GM12878 (cell line): ENCODE measurements around the gene AHCYL2. TPM values are rescaled to one million over a fixed set of nuclear protein-coding genes. Genes with fewer than 3 reads are reported as not detected.
A peak's percentile ranks its signal among the peaks of the same experiment; 100 is the strongest.

ENCODE experiments used
- CEBPB ChIP-seq, 2 experiments: fragments of 150-350 bp in 1 of 2; IDR thresholded peaks; 2 replicates each; pipeline ENCODE4 v1.6.1; 2012 to 2014; ENCODE audit warnings: low read depth in 2 of 2, low read length in 2 of 2, borderline replicate concordance in 1 of 2, inconsistent platforms in 1 of 2
- ETV6 ChIP-seq, 2 experiments: fragments of 450-650 bp in 1 of 2; IDR thresholded peaks in 1 of 2; conservative IDR thresholded peaks in 1 of 2; 2 replicates each; pipeline ENCODE4 v1.6.1; 2014; ENCODE audit warnings: antibody characterized with exemption in 1 of 2, borderline replicate concordance in 1 of 2, low read depth in 1 of 2, mild to moderate bottlenecking in 1 of 2, moderate library complexity in 1 of 2
- FOXK2 ChIP-seq: fragments of 450-650 bp; IDR thresholded peaks from 2 replicates; pipeline ENCODE4 v1.6.1; 2017; ENCODE audit warnings: mild to moderate bottlenecking, moderate library complexity
- HDAC2 ChIP-seq: fragments of 200-600 bp; sonication (generic); IDR thresholded peaks from 2 replicates; pipeline ENCODE4 v1.6.1; 2017
- IKZF2 ChIP-seq, 2 experiments: fragments of 450-650 bp; IDR thresholded peaks; 2 replicates each; pipeline ENCODE4 v1.6.1; 2017; ENCODE audit warnings: mild to moderate bottlenecking in 2 of 2, moderate library complexity in 2 of 2
- JUNB ChIP-seq: IDR thresholded peaks from 2 replicates; pipeline ENCODE4 v1.6.1; 2016; ENCODE audit warnings: antibody characterized with exemption, mild to moderate bottlenecking
- SREBF2 ChIP-seq: IDR thresholded peaks from 2 replicates; pipeline ENCODE4 v1.6.1; 2012; ENCODE audit warnings: mild to moderate bottlenecking, low read length
- TAF1 ChIP-seq: IDR thresholded peaks from 2 replicates; pipeline ENCODE4 v1.6.1; 2011; ENCODE audit warnings: mild to moderate bottlenecking, low read depth, low read length, borderline replicate concordance
- TARDBP ChIP-seq: IDR thresholded peaks from 2 replicates; pipeline ENCODE4 v1.6.1; 2016; ENCODE audit warnings: borderline replicate concordance
- TCF12 ChIP-seq: IDR thresholded peaks from 2 replicates; pipeline ENCODE4 v1.6.1; 2011; ENCODE audit warnings: low read depth, mild to moderate bottlenecking, low read length
- YY1 ChIP-seq: IDR thresholded peaks from 2 replicates; pipeline ENCODE4 v1.6.1; 2011; ENCODE audit warnings: low read depth, mild to moderate bottlenecking, low read length
- ZNF24 ChIP-seq: fragments of 450-650 bp; IDR thresholded peaks from 2 replicates; pipeline ENCODE4 v1.6.1; 2017; ENCODE audit warnings: antibody characterized with exemption, mild to moderate bottlenecking
- polyA plus RNA-seq, 11 experiments: library from polyadenylated mRNA; depleted of rRNA in 4 of 11; unstranded in 6 of 11; stranded (reverse) in 5 of 11; fragments of >200 nt; fragmentation: Nextera tagmentation in 4 of 11; fragmentation: Illumina TruSeq in 1 of 11; extraction: Ambion mirVana in 4 of 11; extraction: Trizol in 1 of 11; gene quantifications; 1 replicate in 1 of 11; 2 replicates in 10 of 11; pipeline versions ENCODE4 v1.2.1 to v1.2.3, GENCODE V29; 2011 to 2016; ENCODE audit warnings: inconsistent platforms in 2 of 11, missing spikeins in 2 of 11, low read depth in 1 of 11
- total RNA-seq, 4 experiments: library from RNA; depleted of rRNA in 3 of 4; stranded (reverse); fragments of >200 nt in 3 of 4; fragmentation: Illumina TruSeq in 1 of 4; extraction: Trizol in 1 of 4; gene quantifications; 2 replicates each; pipeline versions ENCODE4 v1.2.1 to v1.2.3, GENCODE V29; 2013 to 2021
- TF ChIP-seq, protein P1 (sequence below): IDR thresholded peaks from 2 replicates; pipeline ENCODE4 v1.6.1; 2011; ENCODE audit warnings: low read depth, low read length, improper control_type of control experiment, borderline replicate concordance
- TF ChIP-seq, protein P2 (sequence below): fragments of 450-650 bp; IDR thresholded peaks from 2 replicates; pipeline ENCODE4 v1.6.1; 2017; ENCODE audit warnings: antibody characterized with exemption, mild to moderate bottlenecking, moderate library complexity
- TF ChIP-seq, protein P3 (sequence below): fragments of 450-650 bp; IDR thresholded peaks from 2 replicates; pipeline ENCODE4 v1.6.1; 2017; ENCODE audit warnings: mild to moderate bottlenecking, low read depth, inconsistent platforms; ENCODE audit not compliant: poor library complexity, severe bottlenecking
- TF ChIP-seq, protein P4 (sequence below): IDR thresholded peaks from 2 replicates; pipeline ENCODE4 v1.6.1; 2011; ENCODE audit warnings: borderline replicate concordance, low read depth, mild to moderate bottlenecking, moderate library complexity, low read length; ENCODE audit not compliant: insufficient read depth, poor library complexity, severe bottlenecking
- TF ChIP-seq, protein P5 (sequence below), 3 experiments: IDR thresholded peaks in 2 of 3; conservative IDR thresholded peaks in 1 of 3; 2 replicates each; pipeline ENCODE4 v1.5.1; 2011; ENCODE audit warnings: low read depth in 3 of 3, low read length in 3 of 3, mild to moderate bottlenecking in 3 of 3, control low read depth in 2 of 3, moderate library complexity in 2 of 3, inconsistent platforms in 1 of 3, mixed read lengths in 1 of 3; ENCODE audit not compliant: control insufficient read depth in 2 of 3, insufficient read depth in 1 of 3; ENCODE audit errors: extremely low read depth in 1 of 3

AHCYL2 gene
- total and polyA plus RNA-seq, 10 of the 15 experiments (the other 5 are each of a cell fraction or from before 2014, with no cell fraction given) = 1.7 to 29.1 (median 5.4) TPM

DNA sequence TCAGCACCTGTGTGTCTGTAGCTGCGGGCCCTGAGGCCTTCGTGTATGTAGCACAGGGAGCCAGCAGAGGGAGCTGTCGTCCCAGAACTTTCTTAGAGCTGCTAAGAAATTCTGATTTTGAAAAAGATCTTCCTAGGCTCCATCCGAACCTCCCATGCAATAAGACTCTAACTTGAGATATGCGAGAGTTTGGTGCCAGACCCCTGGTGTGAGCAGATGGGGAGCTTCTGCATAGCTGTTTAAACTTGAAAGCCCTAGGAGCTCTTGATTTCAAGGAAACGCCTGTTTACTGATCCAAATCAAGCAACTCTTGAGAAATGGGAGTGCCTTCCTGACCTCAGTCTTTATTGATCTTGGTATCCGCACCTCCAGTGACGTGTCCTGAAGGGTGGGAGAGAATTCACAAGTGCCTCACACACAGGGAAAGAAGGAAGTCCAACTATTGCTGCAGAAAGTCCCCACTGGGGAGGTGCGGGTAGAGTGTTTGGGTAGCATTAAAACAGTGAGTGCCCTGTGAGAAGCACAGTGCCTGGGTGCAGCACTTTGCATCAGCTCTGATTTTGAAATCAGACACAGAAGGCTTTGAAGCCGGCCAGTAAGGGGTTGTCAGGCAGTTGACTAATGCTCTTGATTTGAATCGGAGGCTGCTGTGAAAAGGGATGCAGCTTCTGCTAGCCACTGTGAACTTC is 143.0 kb downstream of the AHCYL2 start (continued):
- TF ChIP-seq, protein P1, sequence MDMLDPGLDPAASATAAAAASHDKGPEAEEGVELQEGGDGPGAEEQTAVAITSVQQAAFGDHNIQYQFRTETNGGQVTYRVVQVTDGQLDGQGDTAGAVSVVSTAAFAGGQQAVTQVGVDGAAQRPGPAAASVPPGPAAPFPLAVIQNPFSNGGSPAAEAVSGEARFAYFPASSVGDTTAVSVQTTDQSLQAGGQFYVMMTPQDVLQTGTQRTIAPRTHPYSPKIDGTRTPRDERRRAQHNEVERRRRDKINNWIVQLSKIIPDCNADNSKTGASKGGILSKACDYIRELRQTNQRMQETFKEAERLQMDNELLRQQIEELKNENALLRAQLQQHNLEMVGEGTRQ = no peak
- TF ChIP-seq TCF12 (0 out of 2 replicates have a peak, but pooled peaks have one; percentile 5), IKZF2 (IDR thresholded peaks at IDR 0.05) (no peak), YY1 (peak; percentile 50; the same call in 1 of the 2 replicates), JUNB (peak; percentile 68; the same call in 1 of the 2 replicates), FOXK2 (no peak), ETV6 (conservative IDR thresholded peaks at IDR 0.05 in 1 of 2, IDR thresholded peaks at IDR 0.05 in 1 of 2; ENCODE audit: borderline replicate concordance in 1 of 2, low read depth in 1 of 2) (0 out of 4 replicates have a peak, but pooled peaks of 1 of the 2 experiments have one; percentile 25), TAF1 (peak; percentile 38; the same call in 1 of the 2 replicates), HDAC2 (no peak), ZNF24 (no peak), SREBF2 (no peak), CEBPB (IDR thresholded peaks at IDR 0.05; ENCODE audit: borderline replicate concordance in 1 of 2, low read depth in 2 of 2, low read length in 2 of 2) (no peak), TARDBP (0 out of 2 replicates have a peak, but pooled peaks have one; percentile 55)
- TF ChIP-seq, protein P2, sequence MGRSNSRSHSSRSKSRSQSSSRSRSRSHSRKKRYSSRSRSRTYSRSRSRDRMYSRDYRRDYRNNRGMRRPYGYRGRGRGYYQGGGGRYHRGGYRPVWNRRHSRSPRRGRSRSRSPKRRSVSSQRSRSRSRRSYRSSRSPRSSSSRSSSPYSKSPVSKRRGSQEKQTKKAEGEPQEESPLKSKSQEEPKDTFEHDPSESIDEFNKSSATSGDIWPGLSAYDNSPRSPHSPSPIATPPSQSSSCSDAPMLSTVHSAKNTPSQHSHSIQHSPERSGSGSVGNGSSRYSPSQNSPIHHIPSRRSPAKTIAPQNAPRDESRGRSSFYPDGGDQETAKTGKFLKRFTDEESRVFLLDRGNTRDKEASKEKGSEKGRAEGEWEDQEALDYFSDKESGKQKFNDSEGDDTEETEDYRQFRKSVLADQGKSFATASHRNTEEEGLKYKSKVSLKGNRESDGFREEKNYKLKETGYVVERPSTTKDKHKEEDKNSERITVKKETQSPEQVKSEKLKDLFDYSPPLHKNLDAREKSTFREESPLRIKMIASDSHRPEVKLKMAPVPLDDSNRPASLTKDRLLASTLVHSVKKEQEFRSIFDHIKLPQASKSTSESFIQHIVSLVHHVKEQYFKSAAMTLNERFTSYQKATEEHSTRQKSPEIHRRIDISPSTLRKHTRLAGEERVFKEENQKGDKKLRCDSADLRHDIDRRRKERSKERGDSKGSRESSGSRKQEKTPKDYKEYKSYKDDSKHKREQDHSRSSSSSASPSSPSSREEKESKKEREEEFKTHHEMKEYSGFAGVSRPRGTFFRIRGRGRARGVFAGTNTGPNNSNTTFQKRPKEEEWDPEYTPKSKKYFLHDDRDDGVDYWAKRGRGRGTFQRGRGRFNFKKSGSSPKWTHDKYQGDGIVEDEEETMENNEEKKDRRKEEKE = no peak
- TF ChIP-seq, protein P3, sequence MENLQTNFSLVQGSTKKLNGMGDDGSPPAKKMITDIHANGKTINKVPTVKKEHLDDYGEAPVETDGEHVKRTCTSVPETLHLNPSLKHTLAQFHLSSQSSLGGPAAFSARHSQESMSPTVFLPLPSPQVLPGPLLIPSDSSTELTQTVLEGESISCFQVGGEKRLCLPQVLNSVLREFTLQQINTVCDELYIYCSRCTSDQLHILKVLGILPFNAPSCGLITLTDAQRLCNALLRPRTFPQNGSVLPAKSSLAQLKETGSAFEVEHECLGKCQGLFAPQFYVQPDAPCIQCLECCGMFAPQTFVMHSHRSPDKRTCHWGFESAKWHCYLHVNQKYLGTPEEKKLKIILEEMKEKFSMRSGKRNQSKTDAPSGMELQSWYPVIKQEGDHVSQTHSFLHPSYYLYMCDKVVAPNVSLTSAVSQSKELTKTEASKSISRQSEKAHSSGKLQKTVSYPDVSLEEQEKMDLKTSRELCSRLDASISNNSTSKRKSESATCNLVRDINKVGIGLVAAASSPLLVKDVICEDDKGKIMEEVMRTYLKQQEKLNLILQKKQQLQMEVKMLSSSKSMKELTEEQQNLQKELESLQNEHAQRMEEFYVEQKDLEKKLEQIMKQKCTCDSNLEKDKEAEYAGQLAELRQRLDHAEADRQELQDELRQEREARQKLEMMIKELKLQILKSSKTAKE = peak; percentile 60
- TF ChIP-seq, protein P4, sequence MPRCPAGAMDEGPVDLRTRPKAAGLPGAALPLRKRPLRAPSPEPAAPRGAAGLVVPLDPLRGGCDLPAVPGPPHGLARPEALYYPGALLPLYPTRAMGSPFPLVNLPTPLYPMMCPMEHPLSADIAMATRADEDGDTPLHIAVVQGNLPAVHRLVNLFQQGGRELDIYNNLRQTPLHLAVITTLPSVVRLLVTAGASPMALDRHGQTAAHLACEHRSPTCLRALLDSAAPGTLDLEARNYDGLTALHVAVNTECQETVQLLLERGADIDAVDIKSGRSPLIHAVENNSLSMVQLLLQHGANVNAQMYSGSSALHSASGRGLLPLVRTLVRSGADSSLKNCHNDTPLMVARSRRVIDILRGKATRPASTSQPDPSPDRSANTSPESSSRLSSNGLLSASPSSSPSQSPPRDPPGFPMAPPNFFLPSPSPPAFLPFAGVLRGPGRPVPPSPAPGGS = no peak
- TF ChIP-seq, protein P5, sequence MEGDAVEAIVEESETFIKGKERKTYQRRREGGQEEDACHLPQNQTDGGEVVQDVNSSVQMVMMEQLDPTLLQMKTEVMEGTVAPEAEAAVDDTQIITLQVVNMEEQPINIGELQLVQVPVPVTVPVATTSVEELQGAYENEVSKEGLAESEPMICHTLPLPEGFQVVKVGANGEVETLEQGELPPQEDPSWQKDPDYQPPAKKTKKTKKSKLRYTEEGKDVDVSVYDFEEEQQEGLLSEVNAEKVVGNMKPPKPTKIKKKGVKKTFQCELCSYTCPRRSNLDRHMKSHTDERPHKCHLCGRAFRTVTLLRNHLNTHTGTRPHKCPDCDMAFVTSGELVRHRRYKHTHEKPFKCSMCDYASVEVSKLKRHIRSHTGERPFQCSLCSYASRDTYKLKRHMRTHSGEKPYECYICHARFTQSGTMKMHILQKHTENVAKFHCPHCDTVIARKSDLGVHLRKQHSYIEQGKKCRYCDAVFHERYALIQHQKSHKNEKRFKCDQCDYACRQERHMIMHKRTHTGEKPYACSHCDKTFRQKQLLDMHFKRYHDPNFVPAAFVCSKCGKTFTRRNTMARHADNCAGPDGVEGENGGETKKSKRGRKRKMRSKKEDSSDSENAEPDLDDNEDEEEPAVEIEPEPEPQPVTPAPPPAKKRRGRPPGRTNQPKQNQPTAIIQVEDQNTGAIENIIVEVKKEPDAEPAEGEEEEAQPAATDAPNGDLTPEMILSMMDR (IDR thresholded peaks at IDR 0.05 in 2 of 3, conservative IDR thresholded peaks at IDR 0.05 in 1 of 3; ENCODE audit: control insufficient read depth in 2 of 3, extremely low read depth in 1 of 3, insufficient read depth in 1 of 3, low read depth in 3 of 3, low read length in 3 of 3) = peak; percentile 88 to 93 (median 88)
